Vagina (tissue), 2 donors: ENCODE results near the gene FBRSL1.

ENCODE experiments used
- POLR2A ChIP-seq, 2 donors: fragments of 450-650 bp; IDR thresholded peaks; one replicate each; pipeline ENCODE4 v1.6.1; 2017; ENCODE audit warnings: antibody characterized with exemption in 2 of 2, mild to moderate bottlenecking in 2 of 2, moderate library complexity in 2 of 2
- TF ChIP-seq, protein P1 (sequence below), 3 experiments: fragments of 450-650 bp in 2 of 3; fragments of 200-600 bp in 1 of 3; sonication (generic) in 1 of 3; IDR thresholded peaks; one replicate each; pipeline ENCODE4 v1.5.1; 2017 to 2019; ENCODE audit warnings: antibody characterized with exemption in 3 of 3, mild to moderate bottlenecking in 2 of 3, moderate library complexity in 2 of 3

GRCh38 chr12:132500856-132501180 lies 10.9 kb downstream of the FBRSL1 start:
- TF ChIP-seq, protein P1, sequence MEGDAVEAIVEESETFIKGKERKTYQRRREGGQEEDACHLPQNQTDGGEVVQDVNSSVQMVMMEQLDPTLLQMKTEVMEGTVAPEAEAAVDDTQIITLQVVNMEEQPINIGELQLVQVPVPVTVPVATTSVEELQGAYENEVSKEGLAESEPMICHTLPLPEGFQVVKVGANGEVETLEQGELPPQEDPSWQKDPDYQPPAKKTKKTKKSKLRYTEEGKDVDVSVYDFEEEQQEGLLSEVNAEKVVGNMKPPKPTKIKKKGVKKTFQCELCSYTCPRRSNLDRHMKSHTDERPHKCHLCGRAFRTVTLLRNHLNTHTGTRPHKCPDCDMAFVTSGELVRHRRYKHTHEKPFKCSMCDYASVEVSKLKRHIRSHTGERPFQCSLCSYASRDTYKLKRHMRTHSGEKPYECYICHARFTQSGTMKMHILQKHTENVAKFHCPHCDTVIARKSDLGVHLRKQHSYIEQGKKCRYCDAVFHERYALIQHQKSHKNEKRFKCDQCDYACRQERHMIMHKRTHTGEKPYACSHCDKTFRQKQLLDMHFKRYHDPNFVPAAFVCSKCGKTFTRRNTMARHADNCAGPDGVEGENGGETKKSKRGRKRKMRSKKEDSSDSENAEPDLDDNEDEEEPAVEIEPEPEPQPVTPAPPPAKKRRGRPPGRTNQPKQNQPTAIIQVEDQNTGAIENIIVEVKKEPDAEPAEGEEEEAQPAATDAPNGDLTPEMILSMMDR (IDR thresholded peaks at IDR 0.05), result no peak
- TF ChIP-seq POLR2A (IDR thresholded peaks at IDR 0.05), result no peak
